SH-SY5Y (cell line): Measurements from ENCODE around the gene UNC5C.

Experiments used
- GATA2 ChIP-seq: IDR thresholded peaks from 2 replicates; pipeline ENCODE4 v1.6.1; 2011; ENCODE audit warnings: mild to moderate bottlenecking, low read depth, low read length
- GATA3 ChIP-seq: IDR thresholded peaks from 2 replicates; pipeline ENCODE4 v1.6.1; 2011; ENCODE audit warnings: low read depth, mild to moderate bottlenecking, low read length, moderate library complexity

DNA sequence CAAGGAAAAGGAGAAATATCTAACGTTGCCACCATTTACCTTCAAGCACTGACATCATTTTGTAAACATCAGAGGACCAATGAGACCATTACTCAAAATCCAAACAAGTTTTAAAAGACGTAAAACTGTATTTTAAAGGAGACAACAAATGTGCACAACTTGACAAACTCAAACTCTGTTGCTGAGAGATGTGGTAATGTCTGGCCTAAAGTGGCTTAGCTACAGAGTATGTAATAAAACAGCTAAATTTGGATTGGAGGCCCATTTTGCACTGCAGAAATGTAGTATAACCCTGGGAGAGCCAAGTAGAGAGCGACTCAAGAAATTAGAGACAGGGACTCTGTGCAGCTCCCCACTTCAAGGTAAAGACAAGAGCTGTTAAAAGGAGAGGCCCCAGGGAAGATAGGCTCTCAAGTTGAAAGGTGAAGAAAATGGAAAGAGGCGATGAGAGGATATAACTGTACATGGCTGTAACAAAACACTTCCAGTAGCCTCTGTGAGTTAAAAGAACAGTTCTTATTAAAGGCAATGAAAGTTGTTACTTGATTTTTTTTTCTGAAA, 20.3 kb downstream of the UNC5C start:
- TF ChIP-seq GATA3 (no peak), GATA2 (no peak)
